Heart left ventricle (tissue), 13 donors: ENCODE results near the gene PCDHB5.
"Not testable (repeated sequence)": the region's sequence is repeated elsewhere in the genome, so short reads cannot be mapped to it uniquely, and the experiment has no call there.

Experiments used
- POLR2A ChIP-seq, 2 donors: fragments of 450-650 bp; IDR thresholded peaks; one replicate each; pipeline ENCODE4 v1.6.1; 2017; ENCODE audit warnings: antibody characterized with exemption in 2 of 2, mild to moderate bottlenecking in 2 of 2, moderate library complexity in 2 of 2
- TF ChIP-seq, protein P1 (sequence below), 12 donors: fragments of 200-600 bp; sonication (generic) in 4 of 12; IDR thresholded peaks; one replicate each; pipeline versions ENCODE4 v1.5.0 to v1.8.0; 2018 to 2022; ENCODE audit warnings: antibody characterized with exemption in 12 of 12, mild to moderate bottlenecking in 5 of 12
- donor health status: ischemic (EF 13 %, LVEDD 7.1; RV severe dilation, severe dysfunction).
- donor health status: DM: no; HTN: yes; CAD: no.
- donor health status: DM: no; HTN: no; CAD: no.
- donor health status: ischemic (EF 25% LVEDD 6.9; RV normal size, moderate dysfunction).
- donor health status: ischemic (EF 25% LVEDD 5.7; RV mildly dilated, moderate dysfunction).
- donor health status: ischemic (EF 35%, LVEDD 5.7; RV mildly dilated, moderate dysfunction).
- donor health status: nonischemic (EF 11% LVEDD 7.7; RV severe dilation, severe dysfunction).
- donor health status: DM: yes; HTN: yes; CAD: no.
- donor health status: PGD.
- donor health status: ischemic (EF 29% LVEDD 5.4; RV normal size, mild dysfunction).
- donor health status: nonischemic (EF 23%, LVEDD 6.1; RV moderate dilation, normal function).

DNA sequence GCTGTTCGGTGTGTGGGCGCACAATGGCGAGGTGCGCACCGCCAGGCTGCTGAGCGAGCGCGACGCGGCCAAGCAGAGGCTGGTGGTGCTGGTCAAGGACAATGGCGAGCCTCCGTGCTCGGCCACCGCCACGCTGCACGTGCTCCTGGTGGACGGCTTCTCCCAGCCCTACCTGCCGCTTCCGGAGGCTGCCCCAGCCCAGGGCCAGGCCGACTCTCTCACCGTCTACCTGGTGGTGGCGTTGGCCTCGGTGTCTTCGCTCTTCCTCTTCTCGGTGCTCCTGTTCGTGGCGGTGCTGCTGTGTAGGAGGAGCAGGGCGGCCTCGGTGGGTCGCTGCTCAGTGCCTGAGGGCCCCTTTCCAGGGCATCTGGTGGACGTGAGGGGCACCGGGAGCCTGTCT is 44.9 kb downstream of the PCDHB5 start:
- TF ChIP-seq, protein P1, sequence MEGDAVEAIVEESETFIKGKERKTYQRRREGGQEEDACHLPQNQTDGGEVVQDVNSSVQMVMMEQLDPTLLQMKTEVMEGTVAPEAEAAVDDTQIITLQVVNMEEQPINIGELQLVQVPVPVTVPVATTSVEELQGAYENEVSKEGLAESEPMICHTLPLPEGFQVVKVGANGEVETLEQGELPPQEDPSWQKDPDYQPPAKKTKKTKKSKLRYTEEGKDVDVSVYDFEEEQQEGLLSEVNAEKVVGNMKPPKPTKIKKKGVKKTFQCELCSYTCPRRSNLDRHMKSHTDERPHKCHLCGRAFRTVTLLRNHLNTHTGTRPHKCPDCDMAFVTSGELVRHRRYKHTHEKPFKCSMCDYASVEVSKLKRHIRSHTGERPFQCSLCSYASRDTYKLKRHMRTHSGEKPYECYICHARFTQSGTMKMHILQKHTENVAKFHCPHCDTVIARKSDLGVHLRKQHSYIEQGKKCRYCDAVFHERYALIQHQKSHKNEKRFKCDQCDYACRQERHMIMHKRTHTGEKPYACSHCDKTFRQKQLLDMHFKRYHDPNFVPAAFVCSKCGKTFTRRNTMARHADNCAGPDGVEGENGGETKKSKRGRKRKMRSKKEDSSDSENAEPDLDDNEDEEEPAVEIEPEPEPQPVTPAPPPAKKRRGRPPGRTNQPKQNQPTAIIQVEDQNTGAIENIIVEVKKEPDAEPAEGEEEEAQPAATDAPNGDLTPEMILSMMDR (IDR thresholded peaks at IDR 0.05): not testable (repeated sequence)
- not testable (repeated sequence) for TF ChIP-seq POLR2A (IDR thresholded peaks at IDR 0.05)
